Mesendoderm (in vitro differentiated cells): ENCODE measurements around the gene SLC30A4.
"Not testable (repeated sequence)": the region's sequence is repeated elsewhere in the genome, so short reads cannot be mapped to it uniquely, and the experiment has no call there.

Experiments used
- DNase-seq: peaks from one replicate; pipeline ENCODE4 v3.0.0; 2013
- H2AK5ac ChIP-seq: 2 replicates; pipeline ENCODE4 v1.6.1; 2013; ENCODE audit warnings: low read length, inconsistent platforms
- H2BK120ac ChIP-seq: 2 replicates; pipeline ENCODE4 v1.6.1; 2013; ENCODE audit warnings: low read depth, mild to moderate bottlenecking, low read length, moderate library complexity, mixed read lengths
- H2BK15ac ChIP-seq: replicated peaks from 2 replicates; pipeline ENCODE4 v1.6.1; 2013; ENCODE audit warnings: low read depth, mild to moderate bottlenecking, moderate library complexity
- H2BK5ac ChIP-seq: 2 replicates; pipeline ENCODE4 v1.6.1; 2013; ENCODE audit warnings: low read length, inconsistent platforms
- H3K18ac ChIP-seq: 2 replicates; pipeline ENCODE4 v1.6.1; 2013; ENCODE audit warnings: mild to moderate bottlenecking, low read length, mixed read lengths
- H3K23ac ChIP-seq: one replicate; pipeline ENCODE4 v1.6.1; 2013; ENCODE audit warnings: low read length
- H3K27ac ChIP-seq: 2 replicates; pipeline ENCODE4 v1.5.1; 2013; ENCODE audit warnings: low read depth, mild to moderate bottlenecking, inconsistent platforms, low read length, moderate library complexity
- H3K27me3 ChIP-seq: 2 replicates; pipeline ENCODE4 v1.6.1; 2013; ENCODE audit warnings: low read length, control low read depth, mild to moderate bottlenecking, inconsistent platforms; ENCODE audit not compliant: insufficient read depth, poor library complexity
- H3K36me3 ChIP-seq: 2 replicates; pipeline ENCODE4 v1.6.1; 2013; ENCODE audit warnings: low read length, inconsistent platforms; ENCODE audit not compliant: control insufficient read depth, insufficient read depth
- H3K4ac ChIP-seq: one replicate; pipeline ENCODE4 v1.6.1; 2013; ENCODE audit warnings: low read depth, mild to moderate bottlenecking, low read length, moderate library complexity
- H3K4me1 ChIP-seq: 2 replicates; pipeline ENCODE4 v1.6.1; 2013; ENCODE audit warnings: low read depth, low read length, inconsistent platforms; ENCODE audit not compliant: control insufficient read depth
- H3K4me2 ChIP-seq: 2 replicates; pipeline ENCODE4 v1.6.1; 2013; ENCODE audit warnings: low read length
- H3K4me3 ChIP-seq: 2 replicates; pipeline ENCODE4 v1.5.1; 2013; ENCODE audit warnings: mild to moderate bottlenecking, low read length
- H3K56ac ChIP-seq: one replicate; pipeline ENCODE4 v1.6.1; 2013; ENCODE audit warnings: low read length
- H3K79me1 ChIP-seq: 2 replicates; pipeline ENCODE4 v1.6.1; 2013; ENCODE audit warnings: low read length, inconsistent platforms
- H3K79me2 ChIP-seq: 2 replicates; pipeline ENCODE4 v1.6.1; 2013; ENCODE audit warnings: mild to moderate bottlenecking, low read length; ENCODE audit not compliant: control insufficient read depth, insufficient read depth
- H3K9ac ChIP-seq: 2 replicates; pipeline ENCODE4 v1.6.1; 2013; ENCODE audit warnings: low read length, inconsistent platforms
- H4K5ac ChIP-seq: one replicate; pipeline ENCODE4 v1.6.1; 2013; ENCODE audit warnings: low read length
- H4K8ac ChIP-seq: one replicate; pipeline ENCODE4 v1.6.1; 2013; ENCODE audit warnings: low read depth, mild to moderate bottlenecking, control low read depth, low read length, moderate library complexity
- WGBS: extraction: QIAGEN DNeasy Blood & Tissue Kit; methylation state at CpG from one replicate; pipeline ENCODE4 v1.1.7; 2013; ENCODE audit warnings: low lambda C conversion rate, missing lambda C conversion rate; ENCODE audit not compliant: insufficient coverage; ENCODE audit errors: extremely low coverage; 5-methylcytosine and 5-hydroxymethylcytosine counted together

SLC30A4 gene

DNA sequence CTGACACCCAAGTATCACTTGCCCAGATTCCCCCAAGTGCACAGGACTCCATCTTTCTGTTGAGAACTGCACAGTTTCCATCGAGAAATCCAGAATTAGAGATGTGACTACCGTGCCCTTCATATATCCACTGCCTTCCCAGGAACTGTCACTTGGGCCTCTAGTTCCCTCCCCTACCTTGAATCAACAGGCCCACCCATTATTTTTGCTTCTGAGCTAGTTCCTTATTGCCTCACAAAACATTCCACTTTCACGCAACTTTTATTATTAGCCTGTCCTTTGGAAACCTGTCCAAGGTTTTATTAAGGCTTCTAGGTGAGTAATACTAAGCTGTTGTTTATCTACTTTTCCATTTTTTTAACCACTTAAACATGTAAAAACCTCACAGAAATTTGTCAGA lies 17.1 kb upstream of the SLC30A4 start:
- Histone ChIP-seq H4K8ac (no peak overlapping the region), H3K4ac (no peak overlapping the region), H3K23ac (no peak overlapping the region), H4K5ac (no peak overlapping the region), H2BK120ac (no peak overlapping the region), H3K4me1 (no peaks in the 10 kb centered on the region), H2AK5ac (no peak overlapping the region), H3K18ac (no peak overlapping the region), H3K27me3 (no peaks in the 10 kb centered on the region), H2BK15ac (no peak overlapping the region), H3K9ac (no peak overlapping the region), H3K27ac (no peak overlapping the region), H3K79me2 (no peaks in the 10 kb centered on the region), H3K56ac (no peak overlapping the region), H3K79me1 (no peaks in the 10 kb centered on the region), H3K36me3 (no peaks in the 10 kb centered on the region), H2BK5ac (no peak overlapping the region), H3K4me2 (no peak overlapping the region), H3K4me3 (no peak overlapping the region)
- WGBS, result no CpG with 5 or more reads among the region's 3 CpGs
- DNase-seq, result no peak

DNA sequence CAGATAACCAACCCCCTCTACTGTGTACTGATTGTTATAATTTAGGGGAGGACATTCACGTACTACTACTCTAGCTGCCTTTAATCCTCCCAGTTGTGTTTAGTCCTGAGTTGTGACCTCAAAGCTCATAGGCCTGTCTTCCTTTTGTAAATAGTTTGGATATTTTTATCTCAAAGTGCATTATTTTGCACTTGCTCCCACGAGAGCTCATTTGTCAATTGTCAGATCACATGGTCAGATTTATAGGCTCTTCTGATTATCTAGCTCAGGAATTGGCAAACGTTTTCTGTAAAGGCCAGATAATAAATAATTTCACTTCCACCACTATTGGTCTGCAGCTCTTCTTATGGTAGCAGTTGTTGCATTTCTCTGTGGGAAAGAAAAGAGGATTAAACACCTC lies 14.4 kb upstream of the SLC30A4 start:
- no peak overlapping the region for H4K5ac ChIP-seq
- H3K18ac ChIP-seq, result no peak overlapping the region
- no peaks in the 10 kb centered on the region for H3K4me1 ChIP-seq
- no peaks in the 10 kb centered on the region for H3K79me1 ChIP-seq
- no peaks in the 10 kb centered on the region for H3K27me3 ChIP-seq
- no peak overlapping the region for H3K4me2 ChIP-seq
- no peak overlapping the region for H3K4me3 ChIP-seq
- no peaks in the 10 kb centered on the region for H3K79me2 ChIP-seq
- no peak overlapping the region for H3K23ac ChIP-seq
- no CpG with 5 or more reads among the region's 3 CpGs for WGBS
- no peaks in the 10 kb centered on the region for H3K36me3 ChIP-seq
- H2BK5ac ChIP-seq, result no peak overlapping the region
- no peak overlapping the region for H3K9ac ChIP-seq
- H2BK120ac ChIP-seq, result no peak overlapping the region
- H3K4ac ChIP-seq, result no peak overlapping the region
- H2BK15ac ChIP-seq, result no peak overlapping the region
- H4K8ac ChIP-seq, result no peak overlapping the region
- no peak overlapping the region for H3K56ac ChIP-seq
- H3K27ac ChIP-seq, result no peak overlapping the region
- no peak overlapping the region for H2AK5ac ChIP-seq
- DNase-seq, result no peak

DNA sequence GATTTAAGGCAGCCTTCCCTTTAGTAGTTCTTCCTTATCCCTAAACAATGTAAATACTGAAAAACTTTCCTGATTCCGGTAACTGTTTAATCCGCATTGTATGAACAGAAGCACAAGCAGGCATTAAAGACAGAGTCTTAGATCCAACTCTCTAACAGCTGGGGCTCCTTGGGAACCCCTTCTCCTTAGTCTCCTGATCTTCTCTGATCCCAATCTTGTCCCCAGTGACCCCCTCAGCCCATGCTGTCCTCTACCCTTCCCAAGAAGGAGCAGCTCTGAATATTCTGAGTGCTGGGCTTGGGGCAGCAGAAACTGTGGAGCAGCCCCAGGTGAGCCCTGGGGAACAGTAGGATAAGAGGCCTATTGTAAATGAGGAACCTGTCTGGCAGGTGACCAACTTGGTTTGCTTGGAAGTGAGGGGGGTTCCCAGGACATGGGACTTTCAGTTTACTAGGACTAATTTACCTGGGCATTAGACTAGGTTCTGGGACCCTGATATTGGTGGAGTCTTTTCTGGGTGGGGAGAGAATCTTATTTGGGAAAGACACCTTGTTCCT lies 13.0 kb upstream of the SLC30A4 start:
- no peak overlapping the region for H3K27ac ChIP-seq
- H4K8ac ChIP-seq, result no peak overlapping the region
- no peak overlapping the region for H2BK120ac ChIP-seq
- H3K56ac ChIP-seq, result no peak overlapping the region
- H3K79me1 ChIP-seq, result no peaks in the 10 kb centered on the region
- H2BK5ac ChIP-seq, result no peak overlapping the region
- no peak overlapping the region for H2BK15ac ChIP-seq
- DNase-seq, result no peak
- no peak overlapping the region for H2AK5ac ChIP-seq
- H4K5ac ChIP-seq, result no peak overlapping the region
- no peaks in the 10 kb centered on the region for H3K79me2 ChIP-seq
- H3K4me2 ChIP-seq, result no peak overlapping the region
- H3K36me3 ChIP-seq, result no peaks in the 10 kb centered on the region
- no CpG with 5 or more reads among the region's 2 CpGs for WGBS
- no peak overlapping the region for H3K9ac ChIP-seq
- no peaks in the 10 kb centered on the region for H3K4me1 ChIP-seq
- H3K4me3 ChIP-seq, result no peak overlapping the region
- H3K23ac ChIP-seq, result no peak overlapping the region
- H3K4ac ChIP-seq, result no peak overlapping the region
- no peaks in the 10 kb centered on the region for H3K27me3 ChIP-seq
- no peak overlapping the region for H3K18ac ChIP-seq

DNA sequence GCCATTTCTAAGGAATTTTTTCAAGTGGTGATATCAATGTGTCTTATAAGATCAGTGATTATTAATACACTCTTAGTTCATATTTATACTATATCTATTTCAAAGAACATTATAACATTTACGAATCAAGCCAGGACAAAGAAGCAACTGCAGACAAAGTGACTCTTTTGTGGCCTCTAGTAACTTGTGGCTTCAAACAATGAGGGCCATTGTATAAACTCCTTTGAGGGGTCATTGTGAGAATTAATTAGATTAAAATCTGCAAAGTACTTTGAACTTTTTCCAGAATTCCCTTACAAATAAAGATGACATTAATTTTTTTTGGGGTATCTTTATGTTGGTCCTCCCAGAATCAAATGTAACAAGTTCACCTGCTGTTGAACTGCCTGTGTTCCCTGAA lies 12.3 kb upstream of the SLC30A4 start:
- Histone ChIP-seq H4K8ac (no peak overlapping the region), H3K27me3 (no peaks in the 10 kb centered on the region), H3K79me1 (no peaks in the 10 kb centered on the region), H3K56ac (no peak overlapping the region), H3K36me3 (no peaks in the 10 kb centered on the region), H3K9ac (no peak overlapping the region), H2BK120ac (no peak overlapping the region), H4K5ac (no peak overlapping the region), H3K4me1 (no peaks in the 10 kb centered on the region), H3K4me2 (no peak overlapping the region), H3K18ac (no peak overlapping the region), H2BK5ac (no peak overlapping the region), H3K23ac (no peak overlapping the region), H3K79me2 (no peaks in the 10 kb centered on the region), H2BK15ac (no peak overlapping the region), H2AK5ac (no peak overlapping the region), H3K4ac (no peak overlapping the region), H3K27ac (no peak overlapping the region), H3K4me3 (no peak overlapping the region)
- no CpG with 5 or more reads among the region's 1 CpG for WGBS
- DNase-seq, result no peak

DNA sequence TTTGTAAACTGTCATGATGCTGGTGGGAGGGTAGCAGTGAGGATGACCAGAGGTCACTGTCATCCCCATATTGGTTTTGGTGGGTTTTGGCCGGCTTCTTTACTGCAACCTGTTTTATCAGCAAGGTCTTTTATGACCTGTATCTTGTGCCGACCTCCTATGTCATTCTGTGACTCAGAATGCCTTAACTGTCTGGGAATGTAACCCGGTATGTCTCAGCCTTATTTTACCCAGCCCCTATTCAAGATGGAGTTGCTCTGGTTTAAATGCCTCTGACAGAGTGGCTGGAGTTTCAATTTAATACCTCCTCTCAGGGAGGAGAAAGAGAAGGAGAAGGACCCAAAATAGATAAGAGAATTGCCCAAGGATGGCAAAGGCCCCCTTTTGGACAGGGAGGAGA lies 10.3 kb upstream of the SLC30A4 start:
- not testable (repeated sequence) for H3K27ac ChIP-seq, H4K8ac ChIP-seq, H3K4me3 ChIP-seq, H3K27me3 ChIP-seq, H2BK120ac ChIP-seq, H3K79me2 ChIP-seq, H4K5ac ChIP-seq, H3K18ac ChIP-seq, H3K4me1 ChIP-seq, H3K56ac ChIP-seq, H3K79me1 ChIP-seq, H2BK5ac ChIP-seq, H3K36me3 ChIP-seq, H3K23ac ChIP-seq, H3K4ac ChIP-seq, H2BK15ac ChIP-seq, H3K4me2 ChIP-seq, H3K9ac ChIP-seq, H2AK5ac ChIP-seq
- WGBS, result no CpG with 5 or more reads among the region's 3 CpGs
- DNase-seq, result peak; percentile 26

DNA sequence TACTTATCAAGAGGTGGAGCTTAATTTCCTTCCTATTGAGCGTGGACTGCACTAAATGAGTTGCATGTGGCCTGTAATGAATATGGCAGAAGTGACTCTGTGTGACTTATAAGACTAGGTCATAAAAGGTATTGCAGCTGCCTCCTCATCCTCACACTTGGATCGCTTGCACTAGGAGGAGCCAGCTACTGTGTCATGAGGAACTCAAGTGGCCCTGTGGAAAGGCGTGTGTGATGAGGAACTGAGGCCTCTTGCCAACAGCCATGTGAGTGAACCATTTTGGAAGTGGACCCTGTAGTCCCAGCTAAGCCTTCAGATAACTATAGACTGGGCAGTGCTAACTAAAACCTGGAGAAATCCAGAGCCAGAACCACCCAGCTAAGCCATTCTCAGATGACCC lies 7.1 kb upstream of the SLC30A4 start:
- Histone ChIP-seq H3K9ac (no peak overlapping the region), H3K79me1 (no peaks in the 10 kb centered on the region)
- no CpG with 5 or more reads among the region's 3 CpGs for WGBS

More for the DNA sequence above, 7.1 kb upstream of the SLC30A4 start:
- H3K56ac ChIP-seq, result no peak overlapping the region
- no peak overlapping the region for H4K5ac ChIP-seq
- no peak for DNase-seq
- H3K36me3 ChIP-seq, result no peaks in the 10 kb centered on the region
- no peak overlapping the region for H2BK5ac ChIP-seq
- H3K23ac ChIP-seq, result no peak overlapping the region
- H3K18ac ChIP-seq, result no peak overlapping the region
- H2BK120ac ChIP-seq, result no peak overlapping the region
- H3K4me2 ChIP-seq, result no peak overlapping the region
- H4K8ac ChIP-seq, result no peak overlapping the region
- H2AK5ac ChIP-seq, result no peak overlapping the region
- peaks cover 2% of the 10 kb centered on the region for H3K27me3 ChIP-seq
- no peak overlapping the region for H3K4ac ChIP-seq
- H2BK15ac ChIP-seq, result no peak overlapping the region
- H3K4me3 ChIP-seq, result no peak overlapping the region
- H3K27ac ChIP-seq, result no peak overlapping the region
- H3K4me1 ChIP-seq, result no peaks in the 10 kb centered on the region
- no peaks in the 10 kb centered on the region for H3K79me2 ChIP-seq
